Stimulated activated CD4-positive, alpha-beta T cell treated with anti-CD3 and anti-CD28 coated beads, TNF-alpha, amount 100 ng/mL, for 1 hour (primary cell): ENCODE measurements around the gene MARCO.
"Not testable (repeated sequence)": the region's sequence is repeated elsewhere in the genome, so short reads cannot be mapped to it uniquely, and the experiment has no call there.

ENCODE experiments used
- DNase-seq, 3 donors: peaks; one replicate each; pipeline ENCODE4 v3.0.0-alpha.2; 2020; ENCODE audit warnings: low read depth in 3 of 3, low spot score in 1 of 3

The MARCO gene

DNA sequence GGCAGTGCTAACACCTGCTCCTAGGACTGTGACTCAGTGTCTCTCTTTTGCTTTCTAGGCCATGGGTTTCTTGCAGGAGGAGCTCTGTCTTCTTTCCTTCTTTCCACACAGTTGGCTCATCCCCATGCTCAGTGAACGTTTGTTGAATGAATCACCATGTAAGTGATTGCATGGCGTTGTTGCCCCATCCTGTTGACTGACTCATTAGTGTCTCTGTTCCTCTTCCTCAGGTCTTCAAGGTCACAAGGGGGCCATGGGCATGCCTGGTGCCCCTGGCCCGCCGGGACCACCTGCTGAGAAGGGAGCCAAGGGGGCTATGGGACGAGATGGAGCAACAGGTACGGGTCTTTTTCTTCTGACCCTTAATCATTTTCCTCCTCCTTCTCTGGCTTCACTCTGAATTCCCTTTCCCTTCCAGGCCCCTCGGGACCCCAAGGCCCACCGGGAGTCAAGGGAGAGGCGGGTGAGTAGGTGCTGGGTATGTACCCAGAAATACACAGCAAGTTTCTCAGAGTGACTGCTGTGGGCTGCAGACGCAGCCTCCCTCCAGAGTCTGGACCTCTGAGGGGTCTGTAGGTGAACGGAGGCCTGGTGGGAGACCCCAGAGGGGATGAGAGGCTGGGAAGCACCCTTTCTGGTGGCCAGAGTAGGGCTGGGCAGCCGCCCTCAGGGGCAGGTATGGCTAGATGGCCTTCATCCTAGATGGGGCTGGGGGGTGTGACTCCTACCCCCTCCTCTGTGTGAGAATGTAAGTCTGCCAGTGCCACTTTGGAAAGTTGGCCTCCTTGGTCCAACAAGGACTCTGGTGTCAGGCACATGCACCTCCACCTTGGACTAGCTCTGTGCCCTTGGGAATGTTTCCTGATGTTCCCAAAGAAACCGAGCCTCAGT lies 32.4 kb downstream of the MARCO start:
- no peak for DNase-seq

DNA sequence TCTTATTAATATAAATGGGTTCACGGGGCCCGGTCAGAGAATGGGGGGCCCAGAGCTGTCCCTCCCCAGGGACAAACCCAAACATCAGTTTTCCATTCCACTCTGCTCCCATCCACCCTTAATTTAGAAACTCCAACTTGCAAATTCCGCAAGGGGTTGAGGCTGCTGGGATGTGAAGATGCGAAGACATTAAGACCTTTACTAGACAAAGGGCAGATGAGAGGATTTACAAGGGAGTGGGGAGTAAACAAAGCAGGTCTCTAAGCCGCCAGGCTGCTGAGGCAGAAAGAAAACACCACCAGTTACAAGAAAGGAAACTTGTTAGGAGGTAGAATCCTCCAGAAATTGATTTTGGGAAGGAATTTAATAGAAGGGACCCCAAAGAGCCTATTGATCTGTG lies 33.1 kb downstream of the MARCO start:
- no peak for DNase-seq

DNA sequence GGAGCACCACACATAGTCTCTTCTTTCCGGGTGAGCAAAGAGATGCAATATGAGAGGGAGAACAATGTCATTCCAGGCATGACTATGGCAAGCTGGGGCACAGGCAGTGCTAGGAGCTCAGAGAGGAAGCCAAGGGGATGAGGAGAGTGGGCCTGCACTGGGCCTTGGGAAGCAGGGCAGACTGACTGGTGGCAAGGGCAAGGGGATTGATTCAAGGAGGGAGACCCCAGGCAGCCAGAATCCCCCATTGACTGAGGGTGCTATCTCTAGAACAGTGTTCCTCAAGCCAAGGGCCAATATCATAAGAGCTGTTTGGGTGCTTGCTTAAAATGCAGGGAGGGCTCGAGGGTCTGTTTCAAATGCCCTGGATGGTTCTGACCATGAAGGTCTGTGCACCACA lies 36.1 kb downstream of the MARCO start:
- DNase-seq = no peak

DNA sequence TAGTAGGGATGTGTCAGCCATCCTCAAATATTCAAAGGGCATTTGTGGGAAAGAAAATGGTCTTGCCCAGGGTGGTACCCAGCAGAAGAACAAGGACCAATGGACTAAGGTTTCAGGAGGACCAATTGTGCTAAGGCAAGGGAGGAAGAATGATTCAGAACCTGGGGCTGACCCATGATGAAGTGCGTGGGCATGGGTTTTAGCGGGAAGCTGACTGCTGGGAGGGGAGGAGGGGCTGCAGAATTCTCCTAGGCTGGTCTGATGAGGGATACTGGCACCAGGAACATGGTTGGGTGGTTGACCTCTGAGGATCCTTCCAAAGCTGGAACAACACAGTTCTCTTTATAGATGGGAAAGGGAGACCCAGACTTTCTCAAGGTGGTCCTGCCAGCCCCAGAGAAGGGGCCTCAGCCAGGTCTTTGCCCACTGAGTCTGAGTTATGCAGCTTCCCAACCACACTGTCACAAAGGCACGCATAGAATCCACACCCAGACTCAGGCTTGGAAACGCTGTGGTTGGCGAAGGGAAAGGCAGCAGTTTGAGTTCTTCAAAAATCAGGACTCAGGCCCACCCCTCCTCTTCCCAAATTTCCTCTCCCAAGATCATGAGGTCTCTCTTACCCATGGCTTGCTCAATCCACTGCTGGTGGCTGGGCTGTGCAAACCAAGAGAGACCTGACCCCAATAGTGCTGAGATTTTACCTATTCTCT lies 37.3 kb downstream of the MARCO start:
- DNase-seq = no peak

DNA sequence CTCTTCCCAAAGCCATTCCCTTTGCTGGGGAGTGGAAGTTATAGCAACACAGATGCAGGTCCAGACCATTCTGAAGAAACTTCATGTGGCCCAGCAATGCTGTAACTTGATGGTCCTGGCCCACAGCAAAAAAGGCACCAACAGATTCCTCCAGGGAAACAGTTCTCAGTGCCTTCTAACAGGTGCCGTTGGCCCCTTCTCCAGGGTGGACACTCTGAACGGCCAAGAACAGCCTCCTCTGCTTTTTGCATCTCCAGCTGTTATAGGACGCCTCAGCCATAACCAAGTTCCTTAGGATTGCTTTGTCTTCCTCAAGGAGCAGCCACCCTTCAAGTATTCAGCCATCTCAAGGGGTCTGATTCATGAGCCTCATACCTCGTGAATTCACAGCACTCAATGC lies 38.0 kb downstream of the MARCO start:
- DNase-seq = no peak

DNA sequence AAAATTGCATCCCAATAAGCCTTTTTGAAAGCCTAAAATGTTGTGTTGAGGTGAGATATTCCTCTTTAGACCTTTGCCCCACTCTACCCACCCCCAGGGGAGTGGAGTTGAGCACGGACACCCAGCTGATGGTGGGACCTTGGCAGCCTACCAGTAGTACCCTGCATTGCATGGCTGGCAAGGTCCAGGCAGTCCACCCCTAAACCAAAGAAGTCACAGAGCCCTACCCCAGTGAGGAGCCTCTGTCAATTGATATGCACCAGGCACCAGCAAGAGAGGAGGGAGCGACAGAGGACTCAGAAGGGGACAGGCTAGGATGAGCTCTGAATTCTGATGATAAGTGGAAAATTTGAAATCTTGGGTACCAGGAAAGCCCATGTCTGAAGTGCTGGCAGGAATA lies 38.6 kb downstream of the MARCO start:
- DNase-seq = no peak

DNA sequence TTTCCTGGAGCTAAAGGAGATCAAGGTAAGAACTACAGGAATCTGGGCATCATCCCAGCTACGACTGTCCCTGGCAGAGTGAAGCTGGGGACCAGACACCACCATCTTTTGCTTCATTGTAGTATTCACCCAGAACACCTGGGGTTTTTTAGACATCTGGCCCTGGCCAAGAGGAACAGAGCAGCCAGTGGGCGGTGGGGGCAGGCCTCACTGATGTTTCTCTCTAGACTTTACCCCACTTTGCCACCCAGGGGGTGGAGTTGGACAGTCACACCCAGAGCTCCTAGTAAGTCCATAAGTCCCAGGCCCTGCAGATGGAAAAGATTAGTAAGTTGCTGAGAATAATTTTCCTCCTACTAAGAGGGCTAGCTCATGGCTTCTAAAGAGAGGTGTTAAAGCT lies 39.6 kb downstream of the MARCO start:
- no peak for DNase-seq

DNA sequence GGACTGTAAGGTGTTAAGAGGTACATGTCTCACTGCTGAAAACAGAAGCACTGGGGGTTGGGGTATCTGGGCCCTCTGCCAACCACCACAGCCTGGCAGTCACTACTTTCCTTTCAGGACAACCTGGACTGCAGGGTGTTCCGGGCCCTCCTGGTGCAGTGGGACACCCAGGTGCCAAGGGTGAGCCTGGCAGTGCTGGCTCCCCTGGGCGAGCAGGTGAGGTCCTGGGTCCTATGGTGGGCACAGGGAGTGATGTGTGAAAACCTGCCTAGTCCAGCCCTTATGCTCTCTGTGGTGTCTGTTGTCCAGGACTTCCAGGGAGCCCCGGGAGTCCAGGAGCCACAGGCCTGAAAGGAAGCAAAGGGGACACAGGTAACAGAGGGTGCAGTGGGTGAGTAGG lies 40.0 kb downstream of the MARCO start:
- DNase-seq = no peak

DNA sequence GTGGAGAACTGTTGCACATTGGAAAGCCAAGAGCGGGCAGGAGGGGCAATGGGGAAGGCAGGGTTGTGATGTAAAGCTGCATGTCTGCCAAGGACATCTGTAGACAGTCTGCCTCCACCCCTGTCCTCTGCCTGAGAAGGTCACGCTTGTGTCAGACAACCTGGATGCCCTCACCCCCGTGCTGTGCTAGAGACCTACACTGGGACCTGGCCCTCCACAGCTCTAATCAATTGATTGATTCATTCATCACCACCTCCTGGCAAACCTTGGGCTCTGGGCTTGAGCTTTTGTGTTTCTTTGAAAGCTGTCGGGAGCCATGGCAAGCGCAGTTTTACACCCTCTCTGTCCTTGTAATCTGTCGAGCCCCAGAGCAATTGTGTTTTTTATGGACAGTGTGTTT lies 41.1 kb downstream of the MARCO start:
- no peak for DNase-seq

DNA sequence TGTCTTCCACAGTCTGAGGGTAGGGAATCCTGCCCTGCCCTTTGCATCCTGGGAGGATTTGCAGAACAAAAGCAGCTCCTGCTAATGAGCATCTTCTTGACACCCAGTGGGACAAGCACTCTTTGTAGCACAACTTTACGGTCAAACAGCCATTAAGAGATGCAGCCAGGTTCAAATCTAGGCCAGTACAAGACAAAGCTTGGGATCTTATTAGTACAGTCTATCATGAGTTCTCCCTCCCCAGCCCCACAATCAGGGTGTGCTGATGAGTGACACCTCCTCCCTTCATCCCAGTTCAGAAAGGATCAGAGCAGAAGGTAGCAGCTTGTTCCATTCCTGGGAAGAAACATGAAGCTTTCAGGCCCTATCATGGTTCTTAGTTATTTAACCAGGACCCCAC lies 41.9 kb downstream of the MARCO start:
- DNase-seq = no peak

DNA sequence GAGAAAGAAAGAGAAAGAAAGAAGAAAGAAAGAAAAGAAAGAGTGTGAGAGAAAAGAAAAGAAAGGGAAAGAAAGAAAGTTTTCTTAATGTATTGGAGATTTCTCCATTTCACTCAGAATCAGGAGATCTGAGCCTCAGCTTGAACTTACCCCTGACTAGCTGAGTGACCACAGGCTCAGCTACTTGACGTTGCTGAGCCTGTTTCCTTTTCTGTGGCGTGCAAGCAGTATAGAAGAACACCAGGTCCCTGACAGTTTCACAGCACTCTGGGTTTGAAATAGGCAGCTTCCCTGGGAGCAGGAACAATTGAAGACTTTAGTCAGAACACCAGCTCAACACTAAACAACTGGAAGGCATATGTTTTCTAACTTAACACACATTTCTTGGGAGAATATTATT lies 44.7 kb downstream of the MARCO start:
- DNase-seq = no peak

DNA sequence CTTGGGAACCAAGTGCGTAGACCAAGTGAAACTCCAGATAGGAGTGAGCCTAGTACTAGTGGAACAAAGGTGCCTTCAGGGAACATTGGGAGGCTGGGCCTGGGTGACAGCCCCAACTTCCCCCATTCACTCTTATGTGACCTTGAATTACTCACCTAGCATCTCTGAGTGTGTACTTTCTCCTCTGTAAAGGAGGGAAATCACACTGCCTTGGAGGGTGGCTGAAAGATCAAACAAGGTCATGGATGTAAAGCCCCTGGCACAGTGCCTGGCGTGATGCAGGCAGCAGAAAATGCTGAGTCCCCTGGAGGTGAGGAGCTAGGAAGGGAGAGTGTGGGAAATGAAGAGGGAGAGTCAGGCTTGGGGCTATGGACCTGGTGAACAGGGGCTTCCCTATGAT lies 45.9 kb downstream of the MARCO start:
- DNase-seq = no peak

DNA sequence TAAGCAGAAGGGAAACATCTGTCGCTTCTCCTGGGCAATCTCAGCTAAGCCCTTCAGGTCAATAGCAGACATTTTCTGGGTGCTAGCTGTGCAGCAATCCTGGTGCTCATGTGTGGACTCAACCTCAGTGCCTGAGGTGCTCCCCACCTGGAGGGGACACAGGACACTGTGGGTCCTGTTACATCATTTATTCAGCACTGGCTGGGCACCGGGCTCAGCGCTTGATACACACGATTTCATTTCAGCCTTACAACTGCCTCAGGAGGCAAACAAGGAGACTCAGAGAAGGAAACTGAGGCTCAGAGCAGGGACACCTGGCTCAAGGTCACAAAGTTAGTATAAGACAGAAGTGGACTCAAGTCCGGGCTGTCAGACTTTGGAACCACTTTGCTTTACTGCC lies 46.7 kb downstream of the MARCO start:
- DNase-seq = no peak

DNA sequence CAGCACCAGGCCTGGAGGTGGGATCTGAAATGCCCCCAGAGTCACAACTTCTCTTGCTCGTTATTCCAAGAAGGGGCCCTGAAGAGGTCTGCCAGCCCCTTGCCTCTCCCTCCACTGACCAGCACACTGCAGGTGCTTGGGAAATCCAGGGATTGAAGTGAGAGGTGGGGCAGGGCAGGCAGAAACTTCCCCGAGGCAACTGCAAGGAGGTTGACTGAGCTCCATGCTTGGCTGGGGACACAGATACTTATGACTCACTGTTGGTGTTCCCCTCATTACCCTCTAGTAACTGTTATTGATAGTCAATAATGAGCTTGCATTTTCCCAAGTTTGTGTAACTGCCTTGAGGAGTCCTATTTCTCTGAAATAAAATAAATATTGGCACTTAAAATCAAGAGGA lies 47.5 kb downstream of the MARCO start:
- no peak for DNase-seq

DNA sequence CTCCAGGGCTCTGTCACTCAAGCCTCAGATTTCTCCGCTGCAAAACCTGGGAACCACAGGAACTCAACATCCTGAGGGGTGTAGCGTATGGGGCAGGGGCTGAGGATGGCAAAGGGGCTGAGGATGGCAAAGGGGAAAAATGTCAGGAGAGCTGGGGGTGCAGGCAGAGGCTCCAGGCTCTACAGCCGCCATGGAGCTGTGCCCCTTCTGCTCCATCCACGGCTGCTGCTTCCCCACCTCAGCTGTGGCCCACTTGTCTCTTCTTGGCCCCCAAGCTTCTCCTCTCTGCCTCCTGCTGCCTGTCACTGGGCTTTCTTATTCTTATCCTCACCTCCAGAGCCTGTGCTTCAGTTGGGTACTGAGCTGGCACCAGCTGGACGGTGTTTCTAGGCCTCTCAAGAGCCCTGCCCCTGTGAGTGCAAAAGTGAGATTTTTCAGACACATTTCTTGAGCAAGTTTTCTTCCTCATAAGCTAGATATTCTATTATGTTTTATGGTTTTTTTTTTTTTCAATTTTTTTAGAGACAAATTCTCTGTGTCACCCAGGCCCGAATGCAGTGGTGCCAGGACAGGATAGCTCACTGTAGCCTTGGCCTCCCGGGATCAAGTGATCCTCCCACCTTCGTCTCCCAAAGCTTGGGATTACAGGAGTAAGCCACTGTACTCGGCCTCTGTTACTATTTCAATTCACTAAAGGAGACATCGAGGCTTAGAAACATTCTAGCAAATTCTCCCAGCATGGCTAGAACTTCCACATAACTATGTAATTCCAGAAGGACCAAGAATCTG lies 49.0 kb downstream of the MARCO start:
- DNase-seq = no peak

DNA sequence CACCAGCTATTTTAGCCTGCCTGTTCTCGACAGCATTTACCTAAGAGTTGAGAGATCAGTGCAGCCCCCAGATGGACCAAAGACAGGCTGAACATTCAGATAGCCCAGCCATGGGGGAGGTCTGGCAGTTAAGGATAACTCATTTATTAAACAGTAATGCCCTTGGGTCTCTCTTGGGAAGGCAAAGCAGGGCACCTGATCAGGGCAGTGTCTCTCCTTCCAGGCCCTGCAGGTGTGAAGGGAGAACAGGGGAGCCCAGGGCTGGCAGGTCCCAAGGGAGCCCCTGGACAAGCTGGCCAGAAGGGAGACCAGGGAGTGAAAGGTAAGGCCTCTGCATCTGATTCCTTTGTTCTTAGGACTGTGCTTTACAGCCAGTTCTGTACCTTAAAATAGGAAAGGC lies 49.6 kb downstream of the MARCO start:
- DNase-seq = no peak

DNA sequence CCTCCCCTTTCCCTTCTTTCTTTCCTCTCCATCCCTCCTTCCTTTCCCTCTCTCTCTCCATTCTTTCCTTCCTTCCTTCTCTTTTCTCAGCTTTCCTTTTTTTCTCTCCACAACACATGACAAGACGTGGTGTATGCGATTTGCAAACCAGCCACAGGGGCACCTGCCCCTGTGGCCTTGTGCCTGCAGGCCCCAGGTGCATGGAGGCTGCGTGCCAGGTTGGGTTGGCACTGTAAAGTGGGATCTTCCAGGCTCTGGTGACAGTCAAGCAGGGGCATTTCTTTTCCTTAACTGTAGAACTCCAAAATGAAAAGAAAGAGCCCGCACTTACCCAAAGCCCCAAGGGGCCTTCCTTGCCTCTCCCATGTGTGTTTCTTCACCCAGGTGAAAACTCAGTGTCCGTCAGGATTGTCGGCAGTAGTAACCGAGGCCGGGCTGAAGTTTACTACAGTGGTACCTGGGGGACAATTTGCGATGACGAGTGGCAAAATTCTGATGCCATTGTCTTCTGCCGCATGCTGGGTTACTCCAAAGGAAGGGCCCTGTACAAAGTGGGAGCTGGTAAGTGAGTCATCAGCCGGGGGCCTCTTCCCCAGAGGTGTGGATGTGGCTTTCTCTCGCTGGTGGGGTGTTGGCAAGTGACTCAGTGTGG lies 50.9 kb downstream of the MARCO start:
- DNase-seq = no peak

DNA sequence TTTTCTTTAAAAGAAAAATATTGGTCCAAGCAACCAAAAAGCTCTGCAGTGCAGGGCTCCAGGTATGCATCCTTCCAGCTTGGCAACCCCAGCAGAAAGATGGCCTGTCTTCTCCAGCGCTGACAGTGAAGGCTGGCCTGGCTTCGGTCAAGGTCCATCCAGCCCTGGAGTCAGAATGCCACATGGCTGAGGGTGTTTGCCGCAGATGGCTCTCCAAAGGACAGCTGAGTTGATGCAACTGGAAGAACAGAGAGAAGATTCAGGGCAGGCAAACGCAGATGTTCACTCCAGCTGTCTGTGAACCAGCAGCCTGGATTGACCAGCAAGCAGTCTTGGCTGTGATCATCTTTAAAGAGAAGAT lies 51.4 kb downstream of the MARCO start:
- no peak for DNase-seq

DNA sequence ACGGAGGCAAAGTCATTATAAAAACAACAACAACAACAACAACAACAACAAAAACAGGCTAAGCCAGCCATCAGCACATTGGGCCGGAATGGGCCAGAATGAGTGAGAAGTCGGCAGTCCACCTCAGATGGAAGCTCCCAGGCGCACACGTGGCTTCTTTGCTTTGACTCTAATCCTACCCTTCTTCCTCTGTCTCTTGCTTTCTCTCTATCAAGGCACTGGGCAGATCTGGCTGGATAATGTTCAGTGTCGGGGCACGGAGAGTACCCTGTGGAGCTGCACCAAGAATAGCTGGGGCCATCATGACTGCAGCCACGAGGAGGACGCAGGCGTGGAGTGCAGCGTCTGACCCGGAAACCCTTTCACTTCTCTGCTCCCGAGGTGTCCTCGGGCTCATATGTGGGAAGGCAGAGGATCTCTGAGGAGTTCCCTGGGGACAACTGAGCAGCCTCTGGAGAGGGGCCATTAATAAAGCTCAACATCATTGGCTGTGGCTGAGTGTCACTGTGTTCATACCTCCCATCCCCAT lies 52.2 kb downstream of the MARCO start:
- DNase-seq = no peak

DNA sequence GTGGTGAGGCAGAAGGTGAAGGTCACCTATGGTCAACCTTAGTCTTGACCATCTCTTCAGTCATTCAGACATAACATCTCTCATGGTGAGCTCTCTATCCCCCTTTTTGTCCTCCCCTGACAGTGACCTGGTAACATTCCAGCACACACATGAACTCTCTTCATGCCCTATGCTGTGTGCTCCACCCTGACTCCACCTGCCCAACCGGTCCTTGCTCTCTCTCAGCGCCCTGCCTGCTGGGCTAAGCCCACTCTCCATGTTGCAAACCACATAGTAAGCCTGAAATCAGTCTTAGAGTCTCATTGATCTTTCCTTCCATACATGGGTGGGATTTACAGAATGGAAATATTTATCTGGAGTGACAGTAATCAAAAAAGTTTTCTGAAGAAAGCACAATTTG lies 52.8 kb downstream of the MARCO start:
- DNase-seq = no peak

DNA sequence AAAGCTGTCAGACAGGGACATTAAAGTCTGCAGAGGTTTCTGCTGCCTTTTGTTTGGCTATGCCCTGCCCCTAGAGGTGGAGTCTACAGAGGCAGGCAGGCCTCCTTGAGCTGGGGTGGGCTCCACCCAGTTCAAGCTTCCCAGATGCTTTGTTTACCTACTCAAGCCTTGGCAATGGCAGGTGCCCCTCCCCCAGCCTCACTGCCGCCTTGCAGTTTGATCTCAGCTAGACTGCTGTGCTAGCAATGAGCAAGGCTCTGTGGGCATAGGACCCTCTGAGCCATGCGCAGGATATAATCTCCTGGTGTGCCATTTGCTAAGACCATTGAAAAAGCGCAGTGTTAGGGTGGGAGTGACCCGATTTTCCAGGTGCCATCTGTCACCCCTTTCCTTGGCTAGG lies 61.9 kb downstream of the MARCO start:
- DNase-seq = not testable (repeated sequence)
